ENCODE results near the gene SBF2.

GRCh38 chr11:10149553-10149952 lies 144.5 kb downstream of the SBF2 start:
- TF ChIP-seq CTCF (IDR thresholded peaks at IDR 0.05) (no peak), POLR2A (IDR thresholded peaks at IDR 0.05) (no peak)
